Measurements from ENCODE around the gene RUSC2.
A peak's percentile ranks its signal among the peaks of the same experiment; 100 is the strongest.
"Not testable (repeated sequence)": the region's sequence is repeated elsewhere in the genome, so short reads cannot be mapped to it uniquely, and the experiment has no call there.

Gene RUSC2

DNA sequence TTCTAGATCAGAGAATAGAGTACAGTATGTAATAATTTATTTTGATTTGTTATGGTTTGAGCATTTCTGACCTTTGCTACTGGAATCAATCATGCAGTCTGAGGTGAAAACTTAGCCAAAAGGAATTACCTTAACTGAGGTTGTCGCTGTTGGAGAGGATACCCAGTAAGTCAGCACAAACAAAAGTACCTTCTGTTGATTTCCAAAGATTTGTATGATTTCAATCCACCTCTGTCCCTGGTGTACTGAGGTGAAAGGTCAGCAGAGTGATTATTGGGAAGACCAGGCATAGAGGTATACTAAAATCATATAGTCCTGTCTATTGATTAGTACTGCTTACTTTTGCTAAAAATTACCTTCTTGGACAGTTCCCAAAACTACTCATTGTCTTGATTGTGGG is 32.8 kb downstream of the RUSC2 start:
- DNase-seq (ENCODE audit: low read depth), result no peak

DNA sequence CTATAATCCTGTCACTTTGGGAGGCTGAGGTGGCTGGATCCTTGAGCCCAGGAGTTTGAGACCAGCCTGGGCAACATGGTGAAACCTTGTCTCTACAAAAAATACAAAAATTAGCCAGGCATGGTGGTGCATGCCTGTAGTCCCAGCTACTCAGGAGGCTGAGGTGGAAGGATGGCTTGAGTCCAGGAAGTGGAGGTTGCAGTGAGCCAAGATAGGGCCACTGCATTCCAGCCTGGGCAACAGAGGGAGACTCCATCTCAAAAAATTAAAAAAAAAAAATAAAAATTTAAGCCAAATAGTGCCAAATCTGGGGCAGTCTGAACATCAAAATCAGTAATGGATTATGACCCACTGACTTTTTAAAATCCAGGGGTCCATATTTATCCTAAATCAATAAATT is 33.6 kb downstream of the RUSC2 start:
- not testable (repeated sequence) for DNase-seq (ENCODE audit: low read depth)

DNA sequence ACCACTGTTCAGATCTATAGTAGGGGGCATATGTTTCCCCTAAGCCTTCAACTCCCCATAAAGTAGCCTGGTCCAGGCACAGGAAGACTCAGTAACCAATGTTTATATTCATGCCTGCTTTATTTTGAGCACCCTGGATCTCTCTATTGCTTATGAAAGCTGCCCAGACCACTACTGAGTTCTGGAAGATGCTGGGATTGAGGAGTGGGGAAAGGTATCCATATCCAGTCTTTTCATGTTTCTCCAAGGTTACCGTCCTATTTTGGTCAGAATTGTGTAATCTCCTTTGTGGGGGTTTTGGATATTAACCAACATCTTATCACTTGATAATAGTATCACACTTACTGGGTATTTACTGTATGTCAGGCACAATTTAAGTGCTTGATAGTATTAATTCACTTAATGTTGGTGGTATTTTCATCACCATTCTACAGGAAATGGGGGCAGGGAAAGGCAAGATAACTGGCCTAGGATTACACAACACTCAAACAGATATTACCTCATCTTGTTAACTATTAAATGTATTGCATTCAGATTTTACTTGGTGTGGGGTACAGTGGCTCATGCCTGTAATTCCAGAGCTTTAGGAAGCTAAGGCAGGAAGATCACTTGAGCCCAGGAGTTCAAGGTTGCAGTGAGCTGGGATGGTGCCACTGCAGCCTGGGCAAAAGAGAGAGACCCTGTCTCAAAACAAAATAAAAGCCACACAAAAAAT is 36.3 kb downstream of the RUSC2 start:
- DNase-seq (ENCODE audit: low read depth), result peak; percentile 86

DNA sequence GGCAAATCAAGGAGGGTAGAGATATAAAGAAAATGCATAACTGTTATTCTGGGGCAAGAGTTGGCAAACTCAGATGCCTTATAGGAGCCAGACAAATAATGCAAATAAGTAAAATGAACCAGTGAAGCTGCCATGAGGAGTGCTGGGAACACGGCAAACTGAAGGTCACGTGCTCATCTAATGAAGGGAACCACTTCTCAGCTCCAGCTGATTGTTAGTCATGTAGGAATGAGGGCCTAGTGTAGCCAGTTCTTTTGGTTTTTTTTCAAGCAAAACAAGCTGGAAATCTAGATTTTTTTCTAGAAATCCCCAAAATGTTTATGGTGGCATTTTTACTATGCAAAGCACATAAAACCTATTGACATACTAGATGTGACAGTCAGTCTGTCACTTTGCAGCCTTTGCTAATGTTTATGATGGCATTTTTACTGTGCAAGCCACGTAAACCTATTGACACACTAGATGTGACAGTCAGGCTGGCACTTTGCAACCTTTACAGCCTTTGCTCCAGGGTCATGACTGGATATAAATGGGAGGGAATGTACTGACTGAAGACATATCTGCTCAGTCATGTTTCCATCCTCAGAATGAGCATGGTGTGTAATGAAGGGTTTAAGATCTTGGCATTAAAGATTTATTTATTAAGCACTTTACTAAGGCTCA is 39.4 kb downstream of the RUSC2 start:
- DNase-seq (ENCODE audit: low read depth), result no peak

DNA sequence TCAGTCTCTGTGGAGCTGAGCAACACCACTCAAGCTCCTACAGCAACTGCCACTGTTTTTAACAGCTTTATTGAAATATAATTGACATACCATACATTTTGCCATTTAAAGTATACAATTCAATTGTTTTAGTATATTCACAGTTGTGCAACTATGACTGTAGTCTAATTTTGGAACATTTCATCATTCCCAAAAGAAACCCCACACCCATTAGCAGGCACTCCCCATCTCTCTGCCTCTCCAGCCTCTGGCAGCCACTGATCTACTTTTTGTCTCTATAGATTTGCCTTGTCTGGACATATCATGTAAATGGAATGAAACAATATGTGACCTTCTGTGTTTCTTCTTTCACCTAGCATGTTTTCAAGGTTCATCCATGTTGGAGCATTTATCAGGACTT is 43.5 kb downstream of the RUSC2 start:
- DNase-seq (ENCODE audit: low read depth), result no peak

DNA sequence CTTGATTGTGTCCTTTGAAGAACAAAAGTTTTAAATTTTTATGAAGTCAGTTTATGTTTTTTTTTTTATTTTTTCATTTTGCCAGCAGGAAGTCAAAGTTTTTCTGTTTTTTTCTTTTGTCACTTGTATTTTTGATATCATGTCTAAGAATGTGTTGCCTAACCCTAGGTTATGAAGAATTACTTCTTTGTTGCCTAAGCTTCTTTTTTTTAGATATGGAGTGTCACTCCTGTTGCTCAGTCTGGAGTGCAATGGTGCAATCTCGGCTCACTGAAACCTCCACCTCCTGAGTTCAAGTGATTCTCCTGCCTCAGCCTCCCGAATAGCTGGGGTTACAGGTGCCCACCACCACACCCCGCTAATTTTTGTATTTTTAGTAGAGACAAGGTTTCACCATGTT is 45.0 kb downstream of the RUSC2 start:
- DNase-seq (ENCODE audit: low read depth), result peak; percentile 64

DNA sequence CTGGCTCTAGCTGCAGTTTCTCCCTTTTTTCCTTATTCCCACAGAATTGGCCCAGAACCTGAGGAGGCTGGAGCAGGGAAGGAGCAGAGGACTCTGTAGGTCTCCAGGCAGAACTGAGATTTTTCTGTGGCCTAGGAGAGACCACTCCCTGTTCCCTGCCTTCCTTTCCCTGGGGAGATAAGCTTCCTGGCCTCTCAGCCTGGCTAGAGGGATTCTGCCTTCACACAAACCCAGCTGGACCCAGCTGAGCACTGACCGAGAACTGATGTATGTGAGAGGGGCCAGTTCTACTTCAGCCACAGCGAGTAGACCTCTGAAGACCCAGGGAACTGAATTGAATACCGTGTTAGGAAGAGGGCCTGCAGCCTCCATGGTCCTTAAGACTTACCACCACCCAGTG is 48.0 kb downstream of the RUSC2 start:
- peak; percentile 32 for DNase-seq (ENCODE audit: low read depth)

DNA sequence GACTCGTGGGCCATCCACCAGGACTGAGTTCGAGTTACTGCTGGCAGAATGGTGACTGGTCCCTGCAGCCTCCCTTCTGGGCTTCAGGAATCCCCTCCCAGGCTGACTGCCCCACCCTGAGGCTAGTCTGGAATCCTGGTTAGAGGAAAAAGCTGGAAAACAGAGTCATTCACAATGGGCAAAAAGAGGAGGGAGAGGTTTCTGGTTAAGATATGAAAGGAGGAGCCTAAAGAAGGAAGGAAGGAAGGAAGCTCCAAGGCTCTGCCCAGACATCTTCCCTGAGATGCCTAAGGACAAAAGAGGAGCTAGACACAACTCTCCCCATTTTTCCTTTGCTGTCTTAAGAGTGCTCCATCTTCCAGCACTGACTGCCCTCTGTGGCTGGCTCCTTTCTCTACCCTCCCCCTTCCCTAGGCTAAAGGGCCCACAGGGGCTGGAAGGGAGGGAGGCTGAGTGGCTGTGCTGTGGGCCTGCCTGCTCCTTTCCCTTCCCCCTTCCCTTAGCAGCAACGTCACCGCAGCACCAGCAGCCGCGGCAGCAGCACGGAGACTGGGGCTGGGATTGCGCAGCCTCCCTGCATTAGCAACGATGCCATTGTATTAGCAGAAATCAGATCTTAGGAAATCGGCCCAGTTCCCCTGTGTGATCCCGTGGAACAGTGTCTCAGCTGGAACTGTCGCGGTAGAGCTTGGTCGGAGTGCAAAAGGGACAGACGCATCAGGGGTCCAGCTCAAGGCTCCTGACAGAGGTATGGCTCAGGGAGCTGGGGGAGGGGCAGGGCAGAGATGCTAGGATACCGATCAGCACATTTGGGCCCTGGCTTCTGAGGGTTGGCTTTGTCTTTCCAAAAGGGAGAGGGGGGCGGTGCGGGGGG is 48.7 kb downstream of the RUSC2 start:
- DNase-seq (ENCODE audit: low read depth), result peak; percentile 80

Data from amniotic epithelial cell (primary cell).